ENCODE measurements around the gene DGKZ.
A peak's percentile ranks its signal among the peaks of the same experiment; 100 is the strongest.

The DGKZ gene

DNA sequence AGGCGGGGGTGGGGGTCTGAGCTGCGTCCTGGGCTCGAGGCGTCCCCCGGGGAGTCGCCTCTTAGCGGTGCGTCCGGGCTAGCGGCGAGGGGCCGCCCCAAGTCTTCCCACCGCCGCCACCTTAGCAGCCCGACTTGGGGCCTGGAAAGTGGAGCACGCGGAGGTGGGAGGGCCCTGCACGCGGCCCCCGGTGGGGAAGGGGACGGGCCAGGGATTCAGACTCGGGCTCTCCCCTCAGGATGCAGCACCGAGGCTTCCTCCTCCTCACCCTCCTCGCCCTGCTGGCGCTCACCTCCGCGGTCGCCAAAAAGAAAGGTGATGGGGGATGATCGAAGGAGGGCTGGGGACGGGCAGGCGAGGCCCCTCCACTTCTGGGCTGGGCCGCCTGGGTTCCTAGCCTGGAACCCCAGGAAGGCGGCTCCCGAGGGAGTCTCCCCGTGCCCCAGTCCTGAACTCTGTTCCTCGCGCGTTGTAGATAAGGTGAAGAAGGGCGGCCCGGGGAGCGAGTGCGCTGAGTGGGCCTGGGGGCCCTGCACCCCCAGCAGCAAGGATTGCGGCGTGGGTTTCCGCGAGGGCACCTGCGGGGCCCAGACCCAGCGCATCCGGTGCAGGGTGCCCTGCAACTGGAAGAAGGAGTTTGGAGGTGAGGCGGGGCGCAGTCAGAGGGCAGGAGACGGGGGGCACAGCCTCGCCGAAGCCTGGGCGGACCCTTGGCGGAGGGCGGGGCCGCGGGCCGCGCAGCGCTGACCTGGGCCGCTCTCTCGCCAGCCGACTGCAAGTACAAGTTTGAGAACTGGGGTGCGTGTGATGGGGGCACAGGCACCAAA is 34.8 kb downstream of the DGKZ start:
- DNase-seq (ENCODE audit: low spot score): no peak

DNA sequence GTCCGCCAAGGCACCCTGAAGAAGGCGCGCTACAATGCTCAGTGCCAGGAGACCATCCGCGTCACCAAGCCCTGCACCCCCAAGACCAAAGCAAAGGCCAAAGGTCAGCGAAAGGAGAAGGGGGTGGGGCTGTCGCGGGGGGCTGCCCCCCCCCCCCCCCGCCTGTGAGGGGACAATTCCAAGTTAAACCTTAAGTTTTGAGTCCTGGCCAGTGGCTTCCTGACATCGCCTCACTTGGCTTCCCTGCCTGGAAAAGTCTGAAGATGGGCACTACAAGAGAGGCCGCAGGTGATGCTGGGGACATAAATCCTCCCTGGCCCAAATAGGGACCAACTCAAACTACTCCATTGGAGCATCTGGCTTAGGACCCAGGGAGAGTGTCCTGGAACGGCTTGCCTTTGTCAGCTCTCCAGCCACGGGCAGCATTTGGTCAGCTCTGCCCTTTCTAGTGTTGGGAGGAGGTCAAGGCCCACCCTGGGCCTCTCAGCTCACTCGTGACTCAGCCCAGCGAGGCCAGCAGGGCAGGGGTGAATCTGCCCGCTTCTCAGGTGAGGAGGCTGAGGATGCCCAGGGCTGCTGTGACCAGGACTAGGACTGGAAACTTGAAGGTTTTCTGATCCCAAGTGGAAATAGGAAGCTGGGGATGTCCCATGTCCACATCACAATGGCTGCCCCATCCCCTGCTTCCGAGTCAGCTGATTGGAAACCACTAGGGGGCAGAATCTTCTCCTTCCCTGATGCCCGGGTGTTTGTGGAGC is 35.6 kb downstream of the DGKZ start:
- no peak for DNase-seq (ENCODE audit: low spot score)

DNA sequence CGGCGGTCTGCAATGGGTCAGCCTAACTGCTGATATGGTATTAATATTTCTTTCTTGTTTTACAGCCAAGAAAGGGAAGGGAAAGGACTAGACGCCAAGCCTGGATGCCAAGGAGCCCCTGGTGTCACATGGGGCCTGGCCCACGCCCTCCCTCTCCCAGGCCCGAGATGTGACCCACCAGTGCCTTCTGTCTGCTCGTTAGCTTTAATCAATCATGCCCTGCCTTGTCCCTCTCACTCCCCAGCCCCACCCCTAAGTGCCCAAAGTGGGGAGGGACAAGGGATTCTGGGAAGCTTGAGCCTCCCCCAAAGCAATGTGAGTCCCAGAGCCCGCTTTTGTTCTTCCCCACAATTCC is 36.1 kb downstream of the DGKZ start:
- DNase-seq (ENCODE audit: low spot score): no peak

GRCh38 chr11:46383974-46384701 is 36.9 kb downstream of the DGKZ start:
- DNase-seq (ENCODE audit: low spot score): no peak

DNA sequence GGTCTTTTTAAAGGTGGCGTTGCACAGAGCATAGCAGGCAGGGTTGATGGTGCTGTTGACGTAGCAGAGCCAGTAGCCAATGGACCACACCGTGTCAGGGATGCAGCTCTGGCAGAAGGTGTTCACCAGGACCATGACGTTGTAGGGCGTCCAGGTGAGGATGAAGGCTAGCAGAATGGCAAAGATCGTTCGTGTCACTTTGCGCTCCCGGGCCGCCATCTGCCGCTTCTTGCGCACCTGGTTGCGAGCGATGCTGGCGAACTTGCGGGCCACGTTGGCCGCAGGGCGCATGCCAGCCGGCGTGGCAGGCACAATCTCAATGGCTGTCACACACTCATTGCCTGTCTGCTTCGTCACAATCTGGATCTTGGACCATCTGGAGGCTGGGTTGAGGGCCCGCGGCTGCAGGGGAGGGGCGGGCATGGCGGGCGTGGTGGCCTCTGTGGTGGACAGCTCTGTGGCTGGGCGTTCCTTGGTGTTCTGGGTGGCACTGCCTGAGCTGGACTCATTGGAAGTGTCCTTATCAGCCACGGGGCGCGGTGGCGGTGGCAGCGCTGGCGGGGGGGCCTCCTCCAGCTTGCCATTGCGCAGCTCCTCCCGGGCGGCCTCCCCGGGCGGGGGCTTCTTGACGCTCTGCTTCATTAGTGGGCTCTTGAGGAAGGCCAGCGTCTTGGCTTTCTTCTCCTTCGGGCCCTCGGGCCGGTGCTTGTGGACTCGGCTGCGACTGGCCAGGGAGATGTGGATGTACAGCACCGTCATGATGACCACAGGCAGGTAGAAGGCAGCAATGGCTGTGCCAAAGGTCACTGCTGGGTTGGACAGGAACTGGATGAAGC is 38.1 kb downstream of the DGKZ start:
- DNase-seq (ENCODE audit: low spot score): no peak

DNA sequence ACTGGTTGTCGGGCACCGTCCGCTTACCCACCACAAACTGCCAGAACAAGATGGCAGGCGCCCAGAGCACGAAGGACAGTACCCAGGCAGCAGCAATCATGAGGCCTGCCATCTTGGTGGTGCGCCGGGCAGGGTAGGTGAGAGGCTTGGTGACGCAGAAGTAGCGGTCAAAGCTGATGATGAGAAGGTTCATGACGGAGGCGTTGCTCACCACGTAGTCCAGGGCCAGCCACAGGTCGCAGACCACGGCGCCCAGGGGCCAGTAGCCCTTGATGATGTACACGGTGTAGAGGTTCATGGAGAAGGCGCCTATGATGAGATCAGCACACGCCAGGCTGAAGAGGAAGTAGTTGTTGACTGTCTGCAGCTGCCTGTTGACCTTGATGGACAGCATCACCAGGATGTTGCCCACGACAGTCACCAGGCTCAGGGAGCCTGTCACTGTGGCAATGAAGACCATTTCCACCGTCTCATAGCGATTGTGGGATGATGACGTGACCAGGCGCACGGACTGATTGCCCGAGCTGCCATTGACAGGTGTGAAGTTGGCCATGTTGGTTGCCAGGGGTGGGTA is 38.8 kb downstream of the DGKZ start:
- no peak for DNase-seq (ENCODE audit: low spot score)

- no peak for DNase-seq (ENCODE audit: low spot score)
Measured at GRCh38 chr11:46386674-46387073, 39.4 kb downstream of the DGKZ start.

DNA sequence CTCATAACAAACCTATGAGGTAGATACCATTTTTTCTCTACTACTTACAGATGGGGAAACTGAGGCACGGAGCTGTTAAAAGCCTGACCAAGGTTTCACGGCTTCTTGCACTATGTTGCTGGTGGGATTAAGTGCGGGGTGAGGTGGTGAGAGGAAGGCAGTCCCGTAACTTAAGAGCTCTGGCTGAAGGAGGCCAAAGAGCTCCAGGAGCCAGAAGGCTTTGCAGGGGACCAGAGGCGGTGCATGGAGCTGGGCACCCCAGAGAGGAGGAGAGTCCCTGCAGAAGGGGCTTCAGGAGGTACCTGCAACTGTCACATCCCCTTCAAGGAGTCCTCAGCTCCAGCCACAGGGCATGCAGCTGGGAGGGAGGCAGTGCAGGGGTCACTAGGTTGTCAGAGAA is 40.2 kb downstream of the DGKZ start:
- DNase-seq (ENCODE audit: low spot score): no peak

- DNase-seq (ENCODE audit: low spot score): no peak
Measured at GRCh38 chr11:46387919-46388618, 40.8 kb downstream of the DGKZ start.

DNA sequence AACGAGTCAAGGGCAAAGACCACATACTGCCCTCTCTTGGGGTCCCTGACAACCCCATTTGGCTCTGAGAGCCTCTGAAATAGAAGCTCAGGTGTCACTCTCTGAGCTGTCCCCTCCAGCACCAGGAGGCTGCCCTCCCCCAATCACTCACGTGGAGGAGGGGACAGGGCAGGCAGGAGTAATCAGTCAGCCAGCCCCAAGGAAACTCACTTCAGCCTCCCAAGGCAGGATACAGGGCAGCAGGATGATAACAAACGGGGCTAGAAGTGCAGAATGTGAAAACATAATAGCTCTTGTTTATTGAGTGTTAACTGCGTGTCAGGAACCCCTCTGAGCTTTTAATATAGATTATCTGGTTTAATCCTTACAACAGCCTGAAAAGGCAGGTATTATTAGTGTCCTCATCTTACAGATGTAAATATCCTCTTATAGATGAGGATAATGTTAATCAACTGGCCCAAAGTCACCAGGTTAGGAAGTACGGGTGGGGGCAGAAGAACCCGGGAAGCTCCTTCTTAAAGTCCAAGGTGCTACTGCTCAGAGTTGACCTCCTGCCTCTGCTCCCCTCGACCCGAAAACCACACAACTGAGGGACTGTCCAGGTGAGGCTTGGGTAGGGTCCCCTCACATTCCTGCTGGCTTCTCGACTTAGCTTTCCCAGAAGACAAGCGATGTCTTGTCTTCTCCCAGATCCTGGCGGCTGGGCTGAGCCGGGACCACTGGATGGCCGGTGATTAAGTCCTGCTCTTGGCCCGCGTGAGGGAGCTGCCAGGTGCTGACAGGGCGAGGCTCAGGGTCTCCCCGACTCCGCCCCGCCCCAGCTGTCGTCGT is 41.6 kb downstream of the DGKZ start:
- DNase-seq (ENCODE audit: low spot score): no peak

GRCh38 chr11:46389450-46390330 is 42.4 kb downstream of the DGKZ start:
- DNase-seq (ENCODE audit: low spot score): peak; percentile 81

DNA sequence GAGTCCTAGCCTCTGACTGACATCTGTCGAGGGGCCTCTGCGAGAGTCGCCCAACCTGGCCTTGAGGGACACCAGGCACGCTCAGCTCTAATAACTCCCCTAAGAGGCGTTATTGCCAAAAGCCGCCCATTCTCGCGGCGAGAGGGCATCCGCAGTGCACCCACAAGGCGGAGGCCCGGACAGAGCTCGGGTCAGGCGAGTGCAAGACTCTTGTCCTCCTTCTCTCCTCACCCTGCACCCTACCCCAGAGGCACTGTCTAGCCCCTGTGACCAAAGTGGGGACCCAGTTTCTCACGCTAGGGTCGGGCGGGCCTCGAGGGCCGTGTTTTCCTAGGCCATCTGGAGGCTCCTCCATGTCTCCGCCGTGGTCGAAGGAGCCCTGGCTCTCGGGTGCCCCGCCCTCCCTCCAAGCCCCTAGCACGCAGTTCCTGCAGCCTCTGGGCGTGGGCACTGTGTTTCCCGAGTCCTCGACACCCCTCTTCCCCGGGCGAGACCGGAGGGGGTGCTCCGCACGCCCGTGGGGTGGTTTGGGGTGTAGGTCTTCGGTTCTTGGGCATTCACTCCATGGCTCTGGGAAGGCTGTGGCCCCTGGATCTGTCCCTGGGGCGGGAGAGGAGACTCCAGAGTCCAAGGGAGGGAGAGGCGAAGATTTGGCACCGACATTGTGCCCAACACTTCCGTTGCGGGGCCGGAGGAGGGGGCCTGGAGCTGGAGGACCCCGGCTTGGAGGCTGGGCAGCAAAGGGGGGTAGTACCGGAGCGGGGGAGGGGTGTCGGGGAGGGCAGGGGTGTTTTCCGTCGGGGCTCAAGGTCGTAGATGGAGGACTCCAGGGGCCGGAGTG is 43.3 kb downstream of the DGKZ start:
- DNase-seq (ENCODE audit: low spot score): no peak

DNA sequence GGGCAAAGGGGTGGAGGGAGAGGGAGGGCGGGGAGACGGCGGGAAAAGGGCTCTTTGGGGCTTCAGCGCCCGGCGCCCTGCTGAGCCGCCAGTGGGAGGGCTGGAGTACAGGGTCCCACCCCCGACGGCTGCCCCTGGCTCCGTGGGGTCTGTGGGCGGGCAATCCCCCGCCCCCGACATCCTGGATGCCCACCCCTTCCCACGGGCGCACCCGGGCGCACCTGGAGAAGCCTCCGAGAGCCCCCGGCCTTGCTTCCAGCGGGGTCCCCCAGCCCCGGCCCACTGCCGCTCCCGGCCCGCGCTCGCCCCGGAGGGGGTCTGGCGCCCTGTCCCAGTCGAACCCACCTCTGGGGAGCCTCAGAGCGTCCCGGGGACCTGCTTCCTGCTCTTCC is 43.9 kb downstream of the DGKZ start:
- DNase-seq (ENCODE audit: low spot score): no peak

- peak; percentile 41 for DNase-seq (ENCODE audit: low spot score)
Measured at GRCh38 chr11:46391578-46392420, 44.5 kb downstream of the DGKZ start, which contains the start of gene CHRM4. Gene CHRM4, minus strand, starts transcription at chr11:46391776. Its CDS starts 5,219 bp downstream, at chr11:46386557.

- DNase-seq (ENCODE audit: low spot score): peak; percentile 93
Measured at GRCh38 chr11:46392421-46393230, 45.4 kb downstream of the DGKZ start.

DNA sequence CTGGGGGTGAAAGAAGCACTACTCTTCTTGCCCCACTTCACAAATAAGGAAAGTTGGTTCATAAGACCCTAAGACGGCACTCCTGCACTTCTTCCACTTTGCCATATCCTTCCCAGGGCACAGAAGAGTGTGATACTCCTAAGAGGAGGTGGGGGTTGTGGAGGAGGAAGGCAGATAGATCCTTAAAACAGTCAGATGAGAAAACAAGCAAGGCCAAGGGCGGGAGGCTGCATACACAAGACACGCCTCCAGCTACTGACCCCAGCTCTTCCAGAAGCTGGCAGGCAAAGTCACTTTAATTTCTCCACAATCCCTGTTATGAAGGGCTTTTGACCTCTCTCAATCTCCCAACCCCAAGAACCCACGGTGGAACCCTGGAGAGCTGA is 46.0 kb downstream of the DGKZ start:
- DNase-seq (ENCODE audit: low spot score): no peak

All from germinal center (tissue), 1 donor.